Kidney epithelial cell (primary cell): Measurements from ENCODE around the gene NFAM1. TPM values are rescaled to one million over a fixed set of nuclear protein-coding genes. Genes with fewer than 3 reads are reported as not detected.

Source experiments
- DNase-seq: peaks from one replicate; pipeline ENCODE4 v3.0.0-alpha.2; 2010; ENCODE audit warnings: low read depth
- H3K27me3 ChIP-seq: 2 replicates; pipeline ENCODE4 v1.6.0; 2011; ENCODE audit warnings: low read length; ENCODE audit not compliant: control insufficient read depth, insufficient read depth
- H3K36me3 ChIP-seq: 2 replicates; pipeline ENCODE4 v1.5.1; 2011; ENCODE audit warnings: low read length; ENCODE audit not compliant: control insufficient read depth, insufficient read depth
- H3K4me3 ChIP-seq: 2 replicates; pipeline ENCODE4 v1.5.1; 2011; ENCODE audit warnings: low read depth, mild to moderate bottlenecking, control low read depth, low read length
- CTCF ChIP-seq: IDR thresholded peaks from 2 replicates; pipeline ENCODE4 v1.5.1; 2011; ENCODE audit warnings: mild to moderate bottlenecking, moderate library complexity, low read length, control low read depth, inconsistent platforms; ENCODE audit not compliant: insufficient read depth, poor library complexity, severe bottlenecking
- total RNA-seq: library from RNA; depleted of rRNA; stranded (reverse); fragments of >200 nt; gene quantifications from 2 replicates; pipeline ENCODE4 v1.2.3, GENCODE V29; 2015

Gene NFAM1
- total RNA-seq, 1 donor from 2014 or later, result under 0.01 TPM

- no peaks in the 10 kb centered on the region for H3K36me3 ChIP-seq
- peaks cover 34% of the 10 kb centered on the region for H3K27me3 ChIP-seq
- no peak for TF ChIP-seq CTCF
- no peak overlapping the region for H3K4me3 ChIP-seq
- no peak for DNase-seq
These were observed 32.6 kb downstream of the NFAM1 start for GRCh38 chr22:42399315-42400271.

- DNase-seq, result no peak
- Histone ChIP-seq H3K36me3 (no peaks in the 10 kb centered on the region), H3K4me3 (no peak overlapping the region), H3K27me3 (peaks cover 25% of the 10 kb centered on the region)
- no peak for TF ChIP-seq CTCF
These were observed 34.6 kb downstream of the NFAM1 start for GRCh38 chr22:42397332-42398249.

- peak; percentile 31 for TF ChIP-seq CTCF
- no peak overlapping the region for H3K4me3 ChIP-seq
- peaks cover 22% of the 10 kb centered on the region for H3K27me3 ChIP-seq
- DNase-seq, result no peak
- H3K36me3 ChIP-seq, result no peaks in the 10 kb centered on the region
These were observed 35.4 kb downstream of the NFAM1 start for GRCh38 chr22:42396621-42397331.

- Histone ChIP-seq H3K4me3 (no peak overlapping the region), H3K36me3 (no peaks in the 10 kb centered on the region), H3K27me3 (peaks cover 12% of the 10 kb centered on the region)
- TF ChIP-seq CTCF, result no peak
- no peak for DNase-seq
These were observed 43.1 kb downstream of the NFAM1 start for GRCh38 chr22:42389143-42389542.

GRCh38 chr22:42388130-42388797 is 43.9 kb downstream of the NFAM1 start:
- Histone ChIP-seq H3K27me3 (peaks cover 12% of the 10 kb centered on the region), H3K4me3 (no peak overlapping the region), H3K36me3 (no peaks in the 10 kb centered on the region)
- DNase-seq, result no peak
- no peak for TF ChIP-seq CTCF
